ENCODE results near the gene RRM2. TPM values are rescaled to one million over a fixed set of nuclear protein-coding genes. Genes with fewer than 3 reads are reported as not detected.
A peak's percentile ranks its signal among the peaks of the same experiment; 100 is the strongest.

Gene RRM2
- polyA plus RNA-seq, 1 donor, result 33.2 TPM

DNA sequence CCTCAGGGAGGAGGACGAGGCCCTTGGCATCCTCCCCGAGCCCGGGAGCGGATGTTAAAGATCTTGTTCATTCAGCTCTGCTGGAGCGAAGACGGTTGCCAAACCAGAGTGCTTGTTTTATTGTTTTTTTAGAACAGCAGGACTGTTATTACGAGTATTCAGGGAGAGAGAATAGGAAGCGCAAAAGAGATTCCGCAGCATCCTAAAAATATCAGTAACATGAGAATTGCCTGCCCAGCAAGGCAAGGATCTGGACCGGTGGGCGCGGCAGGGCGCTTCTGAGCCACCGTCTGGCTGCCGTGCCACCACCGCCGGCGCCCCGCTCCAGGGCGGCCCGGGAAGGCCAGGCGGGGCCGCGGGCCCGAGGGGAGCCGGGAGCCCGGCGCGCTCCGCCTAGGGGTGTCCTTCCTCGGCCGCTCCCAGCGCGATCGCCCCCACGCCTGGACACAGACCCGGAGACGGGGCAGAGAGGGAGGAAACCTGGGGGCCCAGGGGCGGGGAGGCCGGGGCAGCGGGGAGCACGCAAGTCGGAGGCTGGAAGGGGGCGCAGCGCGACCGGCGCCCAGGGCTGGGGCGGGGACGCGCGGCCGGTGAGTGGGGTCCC, 43.2 kb upstream of the RRM2 start:
- H3K4me1 ChIP-seq (ENCODE audit: control insufficient read depth, insufficient read depth, low read length), result peaks cover 11% of the 10 kb centered on the region
- H3K36me3 ChIP-seq (ENCODE audit: control insufficient read depth, insufficient read depth, low read length), result peaks cover 4% of the 10 kb centered on the region
- H3K27ac ChIP-seq (ENCODE audit: low read length), result peak overlapping the region; percentile 54
- peaks cover 39% of the 10 kb centered on the region for H3K27me3 ChIP-seq (ENCODE audit: control insufficient read depth, insufficient read depth, low read length)
- no peaks in the 10 kb centered on the region for H3K9me3 ChIP-seq (ENCODE audit: control insufficient read depth, low read depth, low read length)
- H3K4me3 ChIP-seq (ENCODE audit: low read length), result peak overlapping the region; percentile 52
- peak in 1 of 2 donors; percentile 76 for DNase-seq
- WGBS (ENCODE audit: insufficient coverage, low lambda C conversion rate), result no CpG with 5 or more reads among the region's 53 CpGs

DNA sequence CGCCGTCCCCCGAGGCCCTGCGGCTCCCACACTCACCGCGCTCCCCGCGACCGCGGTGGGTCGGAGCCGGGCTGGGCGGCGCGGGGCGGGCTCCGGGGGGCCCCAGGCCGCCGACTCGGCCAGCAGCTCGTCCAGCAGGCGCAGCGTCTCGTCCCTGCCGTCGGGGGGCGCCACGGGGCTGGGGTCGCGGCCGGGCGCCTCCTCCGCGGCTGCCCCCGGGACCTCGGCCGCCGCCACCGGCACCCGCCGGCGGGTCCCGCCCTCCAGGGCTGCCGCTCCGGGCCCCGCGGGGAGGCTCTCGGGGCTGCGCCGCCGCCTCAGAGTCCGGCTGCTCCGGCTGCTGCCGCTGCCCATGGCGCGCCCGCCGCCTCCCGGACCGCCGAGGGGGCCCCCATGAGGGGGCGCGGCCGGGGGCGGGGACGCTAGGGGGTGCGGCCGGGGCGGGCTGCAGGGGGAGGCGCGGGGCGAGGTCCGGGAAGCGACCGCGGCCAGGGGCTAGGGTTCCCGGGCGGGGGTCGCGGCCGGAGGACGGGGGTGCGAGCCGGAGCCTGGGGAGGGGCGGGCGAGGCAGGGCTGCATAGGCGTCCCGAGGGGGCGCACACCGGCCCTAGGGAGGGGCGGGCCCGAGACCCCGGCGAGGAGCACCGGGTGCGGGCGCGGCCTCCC, 42.5 kb upstream of the RRM2 start, which contains the start of gene CYS1:
Gene CYS1, minus strand, starts transcription at position 542 of the 666 bp plus-strand sequence. Its CDS starts 188 bp downstream, at position 354.
- WGBS (ENCODE audit: insufficient coverage, low lambda C conversion rate), result no CpG with 5 or more reads among the region's 98 CpGs
- Histone ChIP-seq H3K27me3 (ENCODE audit: control insufficient read depth, insufficient read depth, low read length) (peaks cover 39% of the 10 kb centered on the region), H3K4me1 (ENCODE audit: control insufficient read depth, insufficient read depth, low read length) (peaks cover 11% of the 10 kb centered on the region), H3K4me3 (ENCODE audit: low read length) (peak within 1 kb of the TSS; percentile 57), H3K9me3 (ENCODE audit: control insufficient read depth, low read depth, low read length) (no peaks in the 10 kb centered on the region), H3K36me3 (ENCODE audit: control insufficient read depth, insufficient read depth, low read length) (peaks cover 4% of the 10 kb centered on the region), H3K27ac (ENCODE audit: low read length) (peak within 1 kb of the TSS; percentile 83)
- DNase-seq, result peak in 1 of 2 donors; percentile 79

DNA sequence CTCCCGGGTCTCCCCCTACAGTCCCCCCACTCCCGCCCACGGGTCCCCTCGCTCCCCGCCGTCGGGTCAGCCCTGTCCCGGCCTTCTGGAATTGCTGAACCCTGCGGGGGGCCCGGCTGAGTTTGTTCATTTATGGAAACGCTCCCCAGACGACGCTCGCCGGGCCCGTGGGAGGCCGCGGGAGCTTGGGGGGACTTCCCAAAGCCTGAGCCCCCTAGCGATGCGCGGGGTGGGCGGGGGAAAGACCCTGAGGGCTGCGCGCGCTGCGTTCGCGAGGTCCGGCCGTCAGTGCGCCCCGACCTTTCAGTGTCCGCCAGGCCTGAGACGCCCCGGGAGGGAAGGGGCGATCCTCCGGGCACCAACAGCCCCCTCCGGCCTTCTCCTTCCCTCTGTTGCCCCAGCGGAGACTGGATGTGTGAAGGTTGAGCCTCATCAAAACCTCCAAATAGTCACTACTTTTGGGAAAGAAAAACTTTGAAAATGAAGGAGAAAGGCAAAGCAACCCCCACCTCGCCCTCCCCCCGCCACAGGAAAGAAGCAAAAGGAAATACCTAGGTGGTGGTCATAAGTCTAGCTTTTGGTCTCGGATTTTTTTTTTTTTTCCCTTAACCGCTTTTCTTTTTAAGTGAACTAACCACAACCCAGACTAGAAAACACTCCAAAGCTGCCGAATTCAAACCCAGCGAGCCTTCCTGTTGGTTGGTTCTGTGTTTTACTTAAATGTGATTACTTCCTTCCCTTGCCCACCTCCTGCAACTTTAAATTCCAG, 41.8 kb upstream of the RRM2 start:
- Histone ChIP-seq H3K36me3 (ENCODE audit: control insufficient read depth, insufficient read depth, low read length) (no peaks in the 10 kb centered on the region), H3K4me3 (ENCODE audit: low read length) (peak overlapping the region; percentile 57), H3K27ac (ENCODE audit: low read length) (peak overlapping the region; percentile 83), H3K4me1 (ENCODE audit: control insufficient read depth, insufficient read depth, low read length) (peaks cover 11% of the 10 kb centered on the region), H3K9me3 (ENCODE audit: control insufficient read depth, low read depth, low read length) (no peaks in the 10 kb centered on the region), H3K27me3 (ENCODE audit: control insufficient read depth, insufficient read depth, low read length) (peaks cover 39% of the 10 kb centered on the region)
- 54% methylated on average over 4 of the region's 45 CpGs for whole genome bisulfite sequencing (ENCODE audit: insufficient coverage, low lambda C conversion rate)
- peak in 1 of 2 donors; percentile 74 for DNase-seq

DNA sequence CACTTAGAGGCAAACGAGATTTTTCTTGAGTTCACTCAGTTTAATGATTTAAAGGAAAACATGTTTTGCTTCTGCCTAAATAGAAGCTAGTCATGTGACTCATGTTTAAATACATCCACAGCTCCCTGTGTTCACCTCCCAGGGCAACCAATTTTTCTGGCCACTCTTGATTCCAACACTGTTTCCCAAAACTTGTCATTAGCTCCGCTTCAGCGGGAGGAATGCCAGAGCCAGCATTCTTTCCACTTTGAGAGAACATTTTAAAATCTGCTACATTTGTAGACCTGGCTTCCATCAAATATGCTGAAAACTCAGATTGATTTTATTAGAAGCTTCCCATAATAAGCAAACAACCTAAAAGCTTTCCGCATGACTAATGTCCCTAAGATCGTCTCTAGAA, 39.5 kb upstream of the RRM2 start:
- H3K27me3 ChIP-seq (ENCODE audit: control insufficient read depth, insufficient read depth, low read length), result peaks cover 34% of the 10 kb centered on the region
- WGBS (ENCODE audit: insufficient coverage, low lambda C conversion rate), result 58% methylated on average over 2 of the region's 5 CpGs
- H3K27ac ChIP-seq (ENCODE audit: low read length), result no peak overlapping the region

DNA sequence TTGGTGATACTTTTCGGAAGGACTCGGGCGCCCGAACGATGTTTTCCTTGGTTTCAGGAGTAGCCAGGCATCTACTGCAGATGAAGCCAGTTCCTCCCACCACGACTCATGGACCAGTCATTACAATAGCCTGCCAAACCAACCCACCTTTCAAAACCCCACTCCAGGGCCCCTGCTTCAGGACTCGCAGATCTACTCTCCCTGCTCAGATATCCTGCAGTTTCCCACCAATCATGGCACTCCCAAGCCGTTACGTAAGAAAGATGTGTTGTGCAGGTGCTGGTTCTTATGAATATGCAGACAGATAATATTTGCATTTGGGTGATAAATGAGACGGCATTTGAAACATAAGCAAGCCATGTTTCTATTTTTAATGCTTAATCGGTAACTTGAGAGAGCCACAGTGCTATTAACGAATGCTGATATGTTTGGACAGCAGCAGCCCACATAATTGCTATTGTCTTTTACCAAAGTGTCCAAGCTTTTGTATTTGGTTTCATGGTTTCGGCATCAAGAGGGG, 38.8 kb upstream of the RRM2 start:
- DNase-seq, result no peak
- Histone ChIP-seq H3K36me3 (ENCODE audit: control insufficient read depth, insufficient read depth, low read length) (no peaks in the 10 kb centered on the region), H3K27ac (ENCODE audit: low read length) (no peak overlapping the region), H3K4me3 (ENCODE audit: low read length) (no peak overlapping the region), H3K4me1 (ENCODE audit: control insufficient read depth, insufficient read depth, low read length) (peaks cover 10% of the 10 kb centered on the region), H3K9me3 (ENCODE audit: control insufficient read depth, low read depth, low read length) (no peaks in the 10 kb centered on the region), H3K27me3 (ENCODE audit: control insufficient read depth, insufficient read depth, low read length) (peaks cover 30% of the 10 kb centered on the region)
- no CpG with 5 or more reads among the region's 13 CpGs for WGBS (ENCODE audit: insufficient coverage, low lambda C conversion rate)

More for the DNA sequence above, 39.5 kb upstream of the RRM2 start:
- Histone ChIP-seq H3K36me3 (ENCODE audit: control insufficient read depth, insufficient read depth, low read length) (no peaks in the 10 kb centered on the region), H3K4me1 (ENCODE audit: control insufficient read depth, insufficient read depth, low read length) (peaks cover 15% of the 10 kb centered on the region), H3K4me3 (ENCODE audit: low read length) (no peak overlapping the region), H3K9me3 (ENCODE audit: control insufficient read depth, low read depth, low read length) (no peaks in the 10 kb centered on the region)
- DNase-seq, result no peak

DNA sequence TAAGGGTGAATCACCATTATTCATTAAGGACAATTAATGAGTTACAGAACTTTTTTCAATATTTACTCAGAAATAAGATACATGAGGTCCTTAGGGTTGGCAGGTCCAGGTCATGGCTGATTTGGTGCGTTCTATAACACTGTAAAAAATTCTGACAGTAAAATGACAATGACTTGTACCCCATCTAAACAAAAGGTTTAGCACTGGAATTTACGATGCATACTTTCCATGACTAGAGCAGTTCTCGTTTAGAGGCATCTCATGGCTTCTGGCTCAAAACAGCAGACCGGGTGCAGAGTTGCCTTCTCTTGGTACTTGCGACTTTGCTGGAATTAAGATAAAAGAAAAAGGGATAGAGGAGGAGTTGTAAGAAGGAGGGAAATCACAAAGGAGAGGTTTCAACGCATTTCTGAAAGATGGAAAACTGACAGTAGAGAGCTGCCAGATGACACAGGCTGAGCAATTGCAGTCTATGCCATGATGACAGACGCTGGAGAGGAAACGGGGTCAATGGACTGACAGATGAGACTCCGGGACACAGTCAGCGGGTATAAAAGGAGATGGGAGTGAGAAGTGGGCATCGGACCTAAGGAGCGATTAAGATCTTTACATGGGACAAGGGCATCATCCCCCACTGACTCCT, 38.2 kb upstream of the RRM2 start:
- no peak for DNase-seq
- no peak overlapping the region for H3K27ac ChIP-seq (ENCODE audit: low read length)
- H3K36me3 ChIP-seq (ENCODE audit: control insufficient read depth, insufficient read depth, low read length), result no peaks in the 10 kb centered on the region
- H3K4me1 ChIP-seq (ENCODE audit: control insufficient read depth, insufficient read depth, low read length), result peaks cover 6% of the 10 kb centered on the region
- H3K4me3 ChIP-seq (ENCODE audit: low read length), result no peak overlapping the region
- WGBS (ENCODE audit: insufficient coverage, low lambda C conversion rate), result 56% methylated on average over 6 of the region's 12 CpGs
- H3K9me3 ChIP-seq (ENCODE audit: control insufficient read depth, low read depth, low read length), result no peaks in the 10 kb centered on the region
- H3K27me3 ChIP-seq (ENCODE audit: control insufficient read depth, insufficient read depth, low read length), result peaks cover 30% of the 10 kb centered on the region

DNA sequence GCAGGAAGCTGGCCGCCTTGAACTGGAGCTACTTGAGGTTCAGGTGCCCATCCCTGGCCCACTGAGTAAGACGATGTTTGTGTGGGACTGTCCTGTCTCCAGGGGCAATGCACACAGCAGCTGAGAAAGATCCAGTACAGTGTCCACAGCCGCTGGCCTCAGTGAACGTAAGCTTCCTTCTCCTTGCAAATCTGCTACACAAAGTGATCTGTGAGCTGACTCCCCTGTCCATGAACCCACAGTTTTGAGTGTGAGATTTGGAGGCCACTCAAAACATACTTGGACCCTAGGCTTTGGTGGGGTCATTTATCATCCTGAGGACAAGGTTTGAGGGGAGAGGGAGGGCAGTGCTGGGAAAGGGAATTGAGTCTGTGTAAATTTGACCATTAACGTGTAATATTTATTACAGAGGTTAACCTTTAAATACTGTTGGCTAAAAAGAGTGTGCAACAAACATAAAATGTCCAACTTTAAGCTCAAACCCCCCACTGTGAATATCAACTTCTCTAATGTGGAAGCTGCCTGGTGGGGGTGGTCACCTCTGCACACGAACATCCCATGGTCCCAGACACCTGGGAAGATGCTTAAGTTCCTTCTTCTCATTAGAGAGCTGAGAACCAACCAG, 37.4 kb upstream of the RRM2 start:
- peaks cover 11% of the 10 kb centered on the region for H3K4me1 ChIP-seq (ENCODE audit: control insufficient read depth, insufficient read depth, low read length)
- H3K27ac ChIP-seq (ENCODE audit: low read length), result no peak overlapping the region
- peaks cover 30% of the 10 kb centered on the region for H3K27me3 ChIP-seq (ENCODE audit: control insufficient read depth, insufficient read depth, low read length)
- no peaks in the 10 kb centered on the region for H3K9me3 ChIP-seq (ENCODE audit: control insufficient read depth, low read depth, low read length)
- H3K4me3 ChIP-seq (ENCODE audit: low read length), result no peak overlapping the region
- H3K36me3 ChIP-seq (ENCODE audit: control insufficient read depth, insufficient read depth, low read length), result no peaks in the 10 kb centered on the region
- DNase-seq, result no peak
- no CpG with 5 or more reads among the region's 6 CpGs for WGBS (ENCODE audit: insufficient coverage, low lambda C conversion rate)

DNA sequence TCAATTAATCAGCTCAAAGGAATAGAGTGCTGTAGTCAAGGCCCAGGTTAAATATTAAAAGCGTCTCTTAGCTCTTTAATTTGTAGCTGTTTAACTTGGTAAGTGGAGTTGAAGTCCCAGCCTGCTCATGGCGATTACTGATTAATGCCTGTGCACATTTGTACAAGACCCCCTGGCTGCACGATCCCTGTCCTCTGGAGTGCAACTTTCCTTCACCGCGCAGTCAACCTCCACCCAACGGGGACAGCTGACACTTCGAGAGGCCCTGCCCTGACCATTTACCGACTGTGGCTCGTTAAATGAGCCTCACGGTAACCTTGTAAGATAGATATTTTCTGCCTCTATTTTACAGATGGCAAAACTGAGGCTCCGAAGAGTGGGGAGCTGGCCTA, 36.9 kb upstream of the RRM2 start:
- Histone ChIP-seq H3K4me1 (ENCODE audit: control insufficient read depth, insufficient read depth, low read length) (peaks cover 15% of the 10 kb centered on the region), H3K27ac (ENCODE audit: low read length) (no peak overlapping the region), H3K9me3 (ENCODE audit: control insufficient read depth, low read depth, low read length) (no peaks in the 10 kb centered on the region), H3K27me3 (ENCODE audit: control insufficient read depth, insufficient read depth, low read length) (peaks cover 27% of the 10 kb centered on the region), H3K36me3 (ENCODE audit: control insufficient read depth, insufficient read depth, low read length) (no peaks in the 10 kb centered on the region), H3K4me3 (ENCODE audit: low read length) (no peak overlapping the region)
- no CpG with 5 or more reads among the region's 11 CpGs for WGBS (ENCODE audit: insufficient coverage, low lambda C conversion rate)
- peak in 1 of 2 donors; percentile 58 for DNase-seq

DNA sequence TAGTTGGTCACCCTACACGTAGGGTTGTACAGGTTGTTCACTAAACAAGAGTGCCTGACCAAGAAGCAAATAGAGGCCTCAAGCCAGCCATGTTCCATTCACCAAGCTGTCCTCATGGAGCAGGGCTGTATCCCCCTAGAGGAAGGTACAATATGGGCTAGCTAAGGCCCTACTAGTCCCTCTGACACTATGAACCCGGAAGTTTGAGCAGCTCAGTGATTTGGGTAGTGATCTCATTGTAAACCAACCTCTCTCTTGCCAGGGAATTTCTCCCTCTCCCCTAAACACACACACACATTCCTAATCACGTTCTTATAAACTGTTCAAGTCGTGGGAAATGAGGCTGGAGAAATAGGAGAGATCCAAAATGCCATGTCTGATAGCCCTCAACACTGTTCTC, 35.6 kb upstream of the RRM2 start:
- H3K27me3 ChIP-seq (ENCODE audit: control insufficient read depth, insufficient read depth, low read length), result peaks cover 26% of the 10 kb centered on the region
- H3K27ac ChIP-seq (ENCODE audit: low read length), result no peak overlapping the region
- DNase-seq, result no peak

More for the DNA sequence above, 35.6 kb upstream of the RRM2 start:
- peaks cover 6% of the 10 kb centered on the region for H3K9me3 ChIP-seq (ENCODE audit: control insufficient read depth, low read depth, low read length)
- no peaks in the 10 kb centered on the region for H3K36me3 ChIP-seq (ENCODE audit: control insufficient read depth, insufficient read depth, low read length)
- no CpG with 5 or more reads among the region's 4 CpGs for WGBS (ENCODE audit: insufficient coverage, low lambda C conversion rate)
- H3K4me1 ChIP-seq (ENCODE audit: control insufficient read depth, insufficient read depth, low read length), result peaks cover 25% of the 10 kb centered on the region
- H3K4me3 ChIP-seq (ENCODE audit: low read length), result no peak overlapping the region
